COLO668 (cell line): ENCODE measurements around the gene FBXO42.

Source experiments
- DNase-seq: peaks from one replicate; lab custom pipeline; 2025; ENCODE audit not compliant: unreplicated experiment; lab: John Stamatoyannopoulos, UW

The FBXO42 gene

GRCh38 chr1:16244650-16245285, 107.5 kb downstream of the FBXO42 start:
- no peak for DNase-seq

DNA sequence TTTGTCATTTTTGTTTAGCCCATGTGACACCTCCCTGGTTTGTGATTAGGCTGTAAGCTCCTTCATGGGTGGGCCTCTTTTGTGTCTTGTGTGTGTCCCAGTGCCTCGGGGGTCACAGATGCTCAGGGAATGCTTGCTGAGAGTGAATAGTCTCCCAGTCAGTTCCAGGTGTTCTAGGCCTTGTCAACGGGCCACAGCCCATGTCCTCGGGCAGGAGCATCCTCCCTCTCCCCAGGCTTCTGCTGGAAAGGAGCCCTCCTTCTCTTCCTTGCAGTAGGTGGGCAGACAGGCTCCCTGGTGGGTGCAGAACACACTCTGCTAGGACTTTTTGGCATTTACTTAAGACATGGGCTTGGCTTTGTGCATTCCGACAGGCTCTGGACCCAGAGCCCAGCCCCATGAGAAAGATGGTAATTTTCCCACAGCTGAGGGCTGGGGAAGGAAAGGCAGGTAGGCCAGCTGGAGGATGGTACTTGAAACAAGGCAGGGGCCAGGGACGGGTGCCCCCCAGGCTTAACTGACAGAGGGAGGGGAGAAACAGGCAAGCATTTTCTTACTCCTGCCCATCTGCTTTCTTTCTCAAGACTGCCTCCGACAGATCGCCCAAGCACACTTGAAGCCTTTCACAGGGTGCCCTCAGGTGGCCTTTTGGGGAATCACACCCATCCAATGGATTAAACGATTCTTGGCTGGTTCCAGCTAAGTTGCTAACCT, 108.2 kb downstream of the FBXO42 start:
- peak; percentile 85 for DNase-seq

- DNase-seq, result no peak
Observed at GRCh38 chr1:16243215-16243610, 109.1 kb downstream of the FBXO42 start.

- no peak for DNase-seq
Observed at GRCh38 chr1:16242556-16243214, 109.6 kb downstream of the FBXO42 start.

DNA sequence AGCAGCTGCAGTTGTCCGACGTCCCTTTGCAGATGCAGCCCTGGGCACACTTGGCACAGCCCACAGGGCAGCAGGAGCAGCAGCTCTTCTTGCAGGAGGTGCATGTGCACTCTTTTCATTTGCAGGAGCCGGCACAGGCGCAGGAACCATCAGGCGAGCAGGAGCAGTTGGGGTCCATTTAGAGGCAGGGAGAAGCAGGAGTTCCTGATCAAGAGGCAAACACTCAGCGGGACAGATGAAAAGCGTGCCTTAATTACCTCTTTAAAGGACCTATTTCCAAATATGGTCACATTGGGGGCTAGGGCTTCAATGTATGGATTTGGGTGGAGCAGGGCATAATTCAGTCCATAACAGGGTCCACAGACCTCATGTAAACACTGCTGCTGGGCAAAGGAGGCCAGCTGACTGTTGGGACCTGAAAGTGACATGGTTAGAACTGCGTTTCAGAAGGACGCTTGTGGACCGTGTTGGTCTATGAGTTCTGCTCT, 111.0 kb downstream of the FBXO42 start:
- no peak for DNase-seq

DNA sequence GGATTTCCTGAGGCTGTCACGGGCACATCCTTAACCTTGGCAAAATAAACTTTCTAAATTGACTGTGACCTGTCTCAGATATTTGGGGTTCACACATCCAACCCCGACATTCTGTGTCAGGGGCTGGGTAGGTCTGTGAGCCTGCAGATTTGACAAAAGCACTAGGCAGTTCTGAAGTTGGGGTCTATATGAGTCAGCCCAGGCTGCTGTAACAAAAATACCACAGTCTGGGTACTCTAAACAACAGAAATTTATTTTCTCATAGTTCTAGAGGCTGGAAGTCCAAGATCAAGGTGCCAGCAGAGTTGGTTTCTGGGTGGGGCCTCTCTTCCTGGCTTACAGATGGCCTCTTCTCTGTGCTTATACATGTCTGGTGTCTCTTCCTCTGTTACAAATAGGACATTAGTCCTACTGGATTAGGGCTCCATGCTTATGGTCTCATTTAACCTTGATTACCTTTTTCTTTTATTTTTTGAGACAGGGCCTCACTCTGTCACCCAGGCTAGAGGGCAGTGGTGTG, 112.2 kb downstream of the FBXO42 start:
- no peak for DNase-seq

GRCh38 chr1:16237343-16237830, 114.9 kb downstream of the FBXO42 start:
- DNase-seq, result peak; percentile 35

GRCh38 chr1:16236511-16237342, 115.6 kb downstream of the FBXO42 start, which contains the start of gene CPLANE2:
CPLANE2 (minus strand) TSS chr1:16237183; CDS start chr1:16236742, 441 bp downstream.
- peak; percentile 100 for DNase-seq

DNA sequence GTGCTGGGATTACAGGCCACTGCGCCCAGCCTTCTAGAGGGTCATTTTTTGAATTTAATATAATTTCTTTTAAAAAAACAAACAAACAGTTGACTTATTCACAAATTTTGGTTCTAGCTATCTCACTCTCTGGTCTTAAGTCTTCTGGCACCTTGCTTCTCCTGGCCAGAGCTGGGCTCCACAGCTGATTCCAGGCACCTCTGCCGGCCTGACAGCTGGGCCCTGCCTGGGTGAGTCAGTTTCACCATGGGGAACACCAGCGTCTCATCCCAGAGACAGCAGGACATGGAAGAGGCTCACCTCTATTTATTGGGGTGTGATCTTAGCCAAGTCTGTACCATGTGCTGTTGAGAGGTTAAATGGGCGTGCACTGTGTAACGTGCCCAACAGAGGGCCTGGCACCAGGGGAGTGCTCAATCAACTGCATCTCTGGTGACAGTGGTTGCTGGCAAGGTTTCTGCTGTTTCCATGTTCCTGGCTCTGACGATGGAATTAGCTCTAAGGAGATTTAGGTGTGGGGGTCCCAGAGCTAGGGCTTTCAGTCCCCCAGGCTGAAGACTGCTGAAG, 116.3 kb downstream of the FBXO42 start:
- DNase-seq, result peak; percentile 82

DNA sequence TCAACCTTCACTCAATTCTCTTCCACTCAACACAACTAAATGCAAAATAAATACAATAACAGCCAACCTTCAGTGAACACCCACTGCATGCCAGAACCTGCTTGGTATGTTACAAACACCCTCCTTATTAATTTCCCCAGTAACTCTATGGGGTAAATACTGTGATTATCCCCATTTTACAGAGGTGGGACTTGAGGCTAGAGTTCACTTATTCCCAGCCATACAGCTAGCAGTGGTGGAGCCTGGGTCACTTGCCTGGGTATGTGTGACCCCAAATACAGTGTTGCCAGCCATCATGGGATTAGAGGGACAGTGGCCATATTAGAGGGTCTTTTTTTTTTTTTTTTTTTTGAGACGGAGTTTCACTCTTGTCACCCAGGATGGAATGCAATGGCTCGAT, 116.9 kb downstream of the FBXO42 start:
- no peak for DNase-seq

DNA sequence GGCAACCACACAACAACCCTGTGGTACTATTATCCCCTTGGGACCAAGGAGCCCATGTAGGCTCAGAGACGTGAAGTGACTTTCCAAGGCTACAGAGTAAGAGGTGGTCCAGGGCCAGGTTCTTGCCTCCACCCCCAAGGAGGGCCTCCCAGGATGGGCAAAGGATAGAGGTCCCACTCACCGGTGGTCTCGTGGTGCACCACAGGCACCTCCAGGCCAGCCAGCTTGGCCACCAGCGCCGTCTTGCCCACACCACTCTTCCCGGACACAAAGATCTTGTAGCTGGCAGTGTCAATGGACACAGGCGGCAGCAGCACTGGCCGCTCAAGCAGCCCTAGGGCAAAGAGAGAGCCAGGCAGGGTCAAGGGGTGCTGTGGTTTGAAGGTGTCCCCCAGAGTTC, 118.8 kb downstream of the FBXO42 start:
- DNase-seq, result no peak

DNA sequence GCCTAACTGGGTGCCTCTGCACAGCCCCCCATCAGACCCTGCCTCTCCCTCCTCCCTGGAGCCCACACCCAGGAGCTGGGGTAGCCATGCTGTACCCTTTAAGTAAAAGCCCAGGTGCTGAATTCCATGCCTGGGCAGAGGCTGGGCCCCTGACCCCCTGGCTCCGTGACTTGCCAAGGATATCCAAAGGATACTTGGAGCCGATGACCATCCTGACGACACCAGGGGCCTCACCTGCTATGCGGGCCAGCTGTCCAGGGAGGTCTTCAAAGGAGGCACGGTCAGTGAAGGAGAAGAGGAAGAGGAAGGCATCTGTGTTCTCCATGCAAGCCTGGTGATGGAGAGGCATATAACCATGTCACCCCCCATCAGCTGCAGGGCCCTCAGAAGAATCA, 120.0 kb downstream of the FBXO42 start:
- no peak for DNase-seq

GRCh38 chr1:16231331-16232315, 120.7 kb downstream of the FBXO42 start:
- DNase-seq, result no peak

DNA sequence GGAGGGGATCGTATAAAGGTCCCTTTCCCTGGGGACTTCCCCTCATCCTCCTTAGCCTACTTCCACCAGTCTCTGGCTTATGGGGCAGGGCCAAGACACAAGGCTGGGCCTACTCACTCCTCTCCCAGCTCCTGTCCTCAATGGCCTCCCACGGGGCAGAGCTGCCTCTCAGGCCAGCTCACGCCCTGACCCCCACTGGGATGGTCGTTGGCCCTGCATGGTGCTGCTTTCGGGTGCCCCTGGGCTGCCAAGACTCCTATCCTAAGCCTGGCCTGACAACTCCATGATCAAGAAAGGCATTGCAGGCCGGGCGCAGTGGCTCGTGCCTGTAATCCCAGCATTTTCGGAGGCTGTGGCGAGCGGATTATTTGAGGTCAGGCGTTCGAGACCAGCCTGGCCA, 121.5 kb downstream of the FBXO42 start:
- DNase-seq, result no peak

DNA sequence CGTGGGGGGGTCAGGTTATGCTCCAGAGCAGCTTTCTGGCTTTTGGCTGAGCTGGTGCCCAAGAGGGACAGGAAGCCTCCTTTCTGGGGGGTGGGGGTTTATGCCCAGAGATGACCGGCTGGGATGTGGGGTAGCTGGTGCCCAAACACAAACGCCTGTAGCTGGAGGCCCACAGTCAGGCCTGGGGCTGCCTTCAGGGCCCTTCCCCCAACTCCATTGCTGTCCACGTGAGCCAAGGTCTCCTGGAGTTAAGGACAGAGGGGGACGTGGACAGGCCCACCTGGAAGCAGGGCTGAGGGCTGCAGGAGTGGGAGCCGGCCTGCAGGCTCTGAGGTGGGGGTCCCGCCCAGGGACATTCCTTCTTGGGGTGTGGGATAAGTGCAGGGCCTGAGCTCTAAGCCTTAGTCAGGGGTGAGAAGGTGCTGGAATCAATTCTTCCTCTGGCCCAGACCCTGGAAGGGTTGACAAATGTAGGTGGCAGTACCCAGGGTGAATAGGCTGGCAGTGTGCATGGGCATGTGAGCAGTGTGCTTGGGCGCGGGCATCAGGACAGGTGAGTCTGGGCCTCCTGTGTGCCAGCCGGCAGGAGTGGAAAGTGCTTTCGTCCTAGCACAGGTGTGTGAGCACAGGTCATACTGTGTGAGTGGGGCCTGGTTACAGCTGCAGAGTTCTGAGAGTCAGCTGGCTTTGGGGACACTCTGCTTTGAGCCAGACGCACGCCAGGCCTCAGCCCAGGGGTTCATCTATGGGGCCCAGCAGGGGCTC, 122.1 kb downstream of the FBXO42 start:
- DNase-seq, result no peak

DNA sequence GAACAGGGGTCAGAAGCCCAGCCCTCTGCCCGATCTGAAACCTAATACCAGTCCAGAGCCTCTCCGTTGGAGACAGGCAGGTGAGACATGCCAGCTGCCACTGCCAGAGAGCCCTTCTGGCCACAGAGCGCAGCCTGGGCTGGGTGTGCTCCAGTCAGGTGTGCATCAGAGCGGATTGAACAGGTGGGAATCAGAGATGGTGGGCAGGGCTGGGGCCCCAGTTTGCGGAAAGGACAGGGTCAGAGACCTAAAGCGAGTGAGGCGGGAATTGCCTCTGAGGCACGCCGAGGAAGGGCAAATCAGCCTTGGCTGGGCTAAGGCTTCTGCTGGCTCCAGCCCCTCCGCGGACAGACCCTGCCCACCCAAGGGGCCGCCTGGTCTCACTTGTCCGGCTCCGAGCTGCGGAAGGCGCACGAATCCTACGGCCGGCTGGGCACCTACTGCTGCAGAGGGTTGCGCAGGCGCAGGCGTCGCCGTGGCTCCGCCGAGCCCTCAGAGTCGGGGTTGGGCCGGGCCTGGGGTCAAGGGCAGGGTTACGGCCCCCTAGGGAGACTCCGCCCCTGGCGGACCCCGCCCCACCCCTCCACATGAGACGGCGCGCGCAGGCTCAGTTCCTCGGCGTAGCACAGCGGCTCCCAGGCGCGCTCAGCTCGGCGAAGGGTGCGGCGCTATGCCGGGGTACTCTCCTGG, 125.6 kb downstream of the FBXO42 start:
- DNase-seq, result peak; percentile 67

DNA sequence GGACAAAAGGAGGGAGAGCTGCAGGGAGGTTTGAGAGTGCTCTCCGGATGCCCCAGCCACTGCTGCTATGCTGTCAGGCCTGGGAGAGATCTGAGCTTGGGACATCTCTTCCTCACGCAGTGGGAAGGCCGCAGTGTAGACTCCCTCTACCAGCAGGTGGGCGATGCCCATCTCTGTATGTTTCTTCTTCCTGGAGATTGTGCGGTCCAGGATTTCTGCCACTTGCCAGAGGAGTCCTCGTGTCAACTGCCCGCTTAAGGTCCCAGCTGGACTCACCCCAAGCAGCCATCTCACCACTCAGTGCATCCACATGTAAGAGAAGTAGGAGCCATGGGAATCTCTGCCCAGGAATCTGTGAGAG, 126.2 kb downstream of the FBXO42 start:
- DNase-seq, result no peak

GRCh38 chr1:16224472-16224871, 127.8 kb downstream of the FBXO42 start:
- no peak for DNase-seq
